Neural crest cell (in vitro differentiated cells): Measurements from ENCODE around the gene ESRRB. TPM values are rescaled to one million over a fixed set of nuclear protein-coding genes. Genes with fewer than 3 reads are reported as not detected.
A peak's percentile ranks its signal among the peaks of the same experiment; 100 is the strongest.

Experiments used
- DNase-seq: peaks from one replicate; pipeline ENCODE4 v3.0.0; 2021; ENCODE audit warnings: low read depth, mixed read lengths, low spot score
- H3K27ac Mint-ChIP-seq: one replicate; pipeline ENCODE4 v1.8.0; 2021; ENCODE audit warnings: mild to moderate bottlenecking, mixed read lengths; ENCODE audit not compliant: unreplicated experiment
- H3K27me3 Mint-ChIP-seq: 2 replicates; pipeline ENCODE4 v1.8.0; 2021; ENCODE audit warnings: low read depth, mild to moderate bottlenecking, mixed read lengths
- H3K36me3 Mint-ChIP-seq: 2 replicates; pipeline ENCODE4 v1.8.0; 2021; ENCODE audit warnings: low read depth, mild to moderate bottlenecking, mixed read lengths
- H3K4me1 Mint-ChIP-seq: 2 replicates; pipeline ENCODE4 v1.8.0; 2021; ENCODE audit warnings: mixed read lengths
- H3K4me3 Mint-ChIP-seq: one replicate; pipeline ENCODE4 v1.8.0; 2021; ENCODE audit warnings: mild to moderate bottlenecking, mixed read lengths
- H3K9me3 Mint-ChIP-seq: 2 replicates; pipeline ENCODE4 v1.8.0; 2021; ENCODE audit warnings: mixed read lengths
- CTCF ChIP-seq: fragments of 200-600 bp; sonication (generic); conservative IDR thresholded peaks from 2 replicates; pipeline ENCODE4 v1.5.0; 2021; ENCODE audit warnings: antibody characterized with exemption, mild to moderate bottlenecking
- total RNA-seq: library from RNA; stranded (reverse); gene quantifications from 2 replicates; pipeline ENCODE4 v1.2.1, GENCODE V29; 2021

ESRRB gene
- total RNA-seq, 1 donor from 2014 or later, result 0.28 TPM

GRCh38 chr14:76473481-76474263, 97.7 kb downstream of the ESRRB start:
- Mint-ChIP-seq H3K4me3 (no peak overlapping the region), H3K9me3 (no peaks in the 10 kb centered on the region), H3K36me3 (no peaks in the 10 kb centered on the region), H3K27ac (no peak overlapping the region), H3K4me1 (peaks cover 8% of the 10 kb centered on the region), H3K27me3 (no peaks in the 10 kb centered on the region)
- TF ChIP-seq CTCF, result peak; percentile 35
- DNase-seq, result no peak

GRCh38 chr14:76480426-76480825, 104.5 kb downstream of the ESRRB start:
- no peak overlapping the region for H3K4me3 Mint-ChIP-seq
- H3K27ac Mint-ChIP-seq, result no peak overlapping the region
- H3K4me1 Mint-ChIP-seq, result peaks cover 18% of the 10 kb centered on the region
- no peaks in the 10 kb centered on the region for H3K9me3 Mint-ChIP-seq
- H3K36me3 Mint-ChIP-seq, result no peaks in the 10 kb centered on the region
- no peak for DNase-seq
- no peak for TF ChIP-seq CTCF
- no peaks in the 10 kb centered on the region for H3K27me3 Mint-ChIP-seq

GRCh38 chr14:76484355-76484754, 108.4 kb downstream of the ESRRB start:
- peaks cover 25% of the 10 kb centered on the region for H3K4me1 Mint-ChIP-seq
- DNase-seq, result no peak
- TF ChIP-seq CTCF, result no peak

GRCh38 chr14:76486251-76486743, 110.4 kb downstream of the ESRRB start:
- no peak overlapping the region for H3K4me3 Mint-ChIP-seq
- peaks cover 28% of the 10 kb centered on the region for H3K4me1 Mint-ChIP-seq
- H3K27ac Mint-ChIP-seq, result no peak overlapping the region
- no peak for DNase-seq
- H3K27me3 Mint-ChIP-seq, result no peaks in the 10 kb centered on the region
- H3K9me3 Mint-ChIP-seq, result no peaks in the 10 kb centered on the region
- H3K36me3 Mint-ChIP-seq, result no peaks in the 10 kb centered on the region
- TF ChIP-seq CTCF, result no peak

More at GRCh38 chr14:76484355-76484754, 108.4 kb downstream of the ESRRB start:
- no peaks in the 10 kb centered on the region for H3K36me3 Mint-ChIP-seq
- H3K27ac Mint-ChIP-seq, result no peak overlapping the region
- H3K4me3 Mint-ChIP-seq, result no peak overlapping the region
- H3K9me3 Mint-ChIP-seq, result no peaks in the 10 kb centered on the region
- H3K27me3 Mint-ChIP-seq, result no peaks in the 10 kb centered on the region

GRCh38 chr14:76488551-76488950, 112.6 kb downstream of the ESRRB start:
- H3K4me1 Mint-ChIP-seq, result peaks cover 26% of the 10 kb centered on the region
- H3K4me3 Mint-ChIP-seq, result no peak overlapping the region
- no peak for TF ChIP-seq CTCF
- no peak for DNase-seq
- no peak overlapping the region for H3K27ac Mint-ChIP-seq
- H3K27me3 Mint-ChIP-seq, result no peaks in the 10 kb centered on the region
- no peaks in the 10 kb centered on the region for H3K9me3 Mint-ChIP-seq
- no peaks in the 10 kb centered on the region for H3K36me3 Mint-ChIP-seq
